Naive B cell (primary cell): ENCODE measurements around the gene SORCS2. TPM values are rescaled to one million over a fixed set of nuclear protein-coding genes. Genes with fewer than 3 reads are reported as not detected.

Experiments
- ATAC-seq, 2 donors: fragments of 150-1000 bp; cut with Tn5 transposase; 2 replicates each; pipeline ENCODE4 v1.10.0; 2021; ENCODE audit warnings: low read depth in 2 of 2, mild to moderate bottlenecking in 2 of 2, moderate library complexity in 2 of 2
- DNase-seq: peaks from one replicate; pipeline ENCODE4 v3.0.0; 2022
- H3K27ac Mint-ChIP-seq, 6 donors: one replicate each; pipeline ENCODE4 v1.8.0; 2020 to 2022; ENCODE audit warnings: mild to moderate bottlenecking in 6 of 6, mixed read lengths in 6 of 6, moderate library complexity in 5 of 6, inconsistent platforms in 2 of 6
- H3K27me3 Mint-ChIP-seq, 3 donors: one replicate each; pipeline ENCODE4 v1.8.0; 2021 to 2022; ENCODE audit warnings: mixed read lengths in 3 of 3, mild to moderate bottlenecking in 1 of 3
- H3K36me3 Mint-ChIP-seq, 2 donors: one replicate each; pipeline ENCODE4 v1.8.0; 2020 to 2022; ENCODE audit warnings: mixed read lengths in 2 of 2, inconsistent platforms in 1 of 2, mild to moderate bottlenecking in 1 of 2
- H3K4me1 Mint-ChIP-seq, 3 donors: one replicate each; pipeline ENCODE4 v1.8.0; 2020 to 2022; ENCODE audit warnings: mixed read lengths in 3 of 3, inconsistent platforms in 1 of 3, mild to moderate bottlenecking in 1 of 3, moderate library complexity in 1 of 3
- H3K4me3 Mint-ChIP-seq, 8 donors: one replicate each; pipeline ENCODE4 v1.8.0; 2020 to 2022; ENCODE audit warnings: mild to moderate bottlenecking in 8 of 8, mixed read lengths in 8 of 8, moderate library complexity in 8 of 8, inconsistent platforms in 2 of 8
- H3K9me3 Mint-ChIP-seq, 7 donors: one replicate each; pipeline ENCODE4 v1.8.0; 2020 to 2022; ENCODE audit warnings: mixed read lengths in 7 of 7, mild to moderate bottlenecking in 5 of 7, inconsistent platforms in 2 of 7, moderate library complexity in 1 of 7
- polyA plus RNA-seq, 6 donors: library from polyadenylated mRNA; unstranded; fragments of 300-500 nt; fragmentation: Illumina TruSeq; gene quantifications; one replicate each; pipeline ENCODE4 v1.2.3, GENCODE V29; 2021; ENCODE audit warnings: low read depth in 6 of 6

SORCS2 gene
- polyA plus RNA-seq, 6 donors from 2014 or later, result not detected

DNA sequence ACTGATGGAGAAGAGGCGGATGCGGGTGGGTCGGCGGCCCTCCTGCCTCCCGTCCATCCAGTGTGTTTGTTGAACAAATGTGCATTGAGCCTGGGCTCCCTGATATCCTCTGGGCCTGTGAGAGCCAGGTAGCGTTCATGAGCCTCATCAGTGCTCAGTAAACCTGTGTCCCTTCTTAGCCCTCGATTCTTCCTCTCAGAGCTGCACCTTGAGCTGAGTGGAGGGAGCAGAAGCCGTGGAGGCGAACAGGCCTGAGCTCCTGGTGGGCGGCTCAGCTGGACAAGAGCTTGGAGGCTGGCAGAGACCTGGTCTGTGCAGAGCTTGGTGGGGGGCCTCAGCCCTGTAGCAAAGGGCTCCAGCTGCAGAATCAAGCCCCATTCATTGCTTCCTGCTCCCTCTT is 112.1 kb downstream of the SORCS2 start:
- peaks cover 0 to 3% (median 0%) of the 10 kb centered on the region in 7 donors for H3K9me3 Mint-ChIP-seq
- no peak for DNase-seq
- H3K4me3 Mint-ChIP-seq, result no peak overlapping the region

DNA sequence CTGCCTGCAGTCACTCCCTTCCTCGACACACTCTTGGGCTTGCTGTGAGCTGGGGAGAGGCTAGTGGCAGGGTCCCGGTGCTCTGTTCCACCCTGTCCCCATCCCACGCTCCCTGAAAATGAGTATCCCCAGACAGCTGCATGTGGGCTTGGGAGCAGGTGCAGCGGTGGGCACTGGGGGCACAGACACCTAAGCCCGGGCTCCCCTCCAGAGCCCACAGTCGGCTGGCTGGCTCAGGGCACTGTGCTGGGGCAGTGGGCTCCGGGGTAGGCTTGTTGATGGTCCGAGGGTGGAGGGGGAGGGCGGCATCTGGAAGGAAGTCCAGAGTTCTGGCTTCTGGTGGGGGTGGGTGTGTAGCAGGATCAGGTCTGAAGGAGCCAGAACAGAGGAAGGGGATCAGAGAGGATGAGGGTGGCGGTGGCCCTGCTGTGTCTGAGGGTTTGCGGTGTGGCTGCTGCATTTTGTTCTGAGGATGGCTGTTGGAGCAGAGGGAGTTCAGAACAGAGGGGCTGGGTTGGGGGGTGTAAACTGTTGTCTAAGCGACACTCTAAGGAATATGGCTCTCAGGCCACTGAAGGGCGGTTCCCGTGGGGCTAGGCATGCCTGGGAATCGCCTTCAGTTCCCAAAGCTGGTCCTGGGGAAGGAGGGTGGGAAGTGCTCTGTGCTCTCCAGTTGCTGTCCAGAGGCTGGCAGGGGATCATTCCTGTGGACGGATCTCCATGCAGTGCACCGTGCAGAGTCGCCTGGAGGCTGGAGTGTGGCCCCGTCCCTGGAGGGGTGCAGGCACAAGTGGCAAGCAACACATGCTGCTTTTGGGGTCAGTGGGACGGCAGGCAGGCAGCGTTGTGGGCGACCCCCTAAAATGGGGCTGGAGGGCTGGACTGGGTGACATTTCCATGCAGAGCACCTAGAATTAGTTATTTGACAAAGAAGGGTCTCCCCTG is 114.0 kb downstream of the SORCS2 start:
- H3K27ac Mint-ChIP-seq, result no peak overlapping the region
- no peak for DNase-seq
- H3K4me3 Mint-ChIP-seq, result no peak overlapping the region
- peaks cover 0 to 3% (median 0%) of the 10 kb centered on the region in 7 donors for H3K9me3 Mint-ChIP-seq
- H3K36me3 Mint-ChIP-seq, result no peaks in the 10 kb centered on the region
- no peak for ATAC-seq
- peaks cover 8 to 25% (median 10%) of the 10 kb centered on the region in 3 donors for H3K27me3 Mint-ChIP-seq
- no peaks in the 10 kb centered on the region for H3K4me1 Mint-ChIP-seq

More for the DNA sequence above, 112.1 kb downstream of the SORCS2 start:
- Mint-ChIP-seq H3K36me3 (no peaks in the 10 kb centered on the region), H3K27me3 (peaks cover 4 to 25% (median 17%) of the 10 kb centered on the region in 3 donors), H3K4me1 (peaks cover 0 to 7% (median 0%) of the 10 kb centered on the region in 3 donors), H3K27ac (no peak overlapping the region)
- no peak for ATAC-seq

DNA sequence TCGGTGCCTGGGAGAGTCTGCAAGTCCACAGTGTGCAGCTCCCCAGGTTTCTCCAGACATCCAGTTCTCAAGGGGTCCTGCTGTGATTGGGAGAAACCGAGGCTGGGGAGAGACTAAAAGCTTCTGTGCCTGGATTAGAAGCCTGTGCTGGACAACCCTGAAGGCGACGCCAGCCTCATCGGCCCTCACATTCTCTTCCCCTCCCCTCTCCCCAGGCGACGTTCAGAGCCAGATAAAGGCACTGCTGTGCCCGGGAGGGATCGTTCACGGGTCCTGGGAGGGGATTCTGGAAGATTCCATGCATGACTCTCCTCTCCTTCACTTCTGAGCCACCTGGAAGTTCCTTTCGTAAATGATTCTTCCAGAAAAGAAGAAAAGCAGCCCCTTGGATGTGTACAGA is 114.6 kb downstream of the SORCS2 start:
- Mint-ChIP-seq H3K4me1 (no peaks in the 10 kb centered on the region), H3K4me3 (no peak overlapping the region), H3K36me3 (no peaks in the 10 kb centered on the region), H3K27ac (no peak overlapping the region), H3K27me3 (peaks cover 6 to 25% (median 8%) of the 10 kb centered on the region in 3 donors), H3K9me3 (peaks cover 0 to 3% (median 0%) of the 10 kb centered on the region in 7 donors)
- ATAC-seq (no peak), DNase-seq (no peak)

DNA sequence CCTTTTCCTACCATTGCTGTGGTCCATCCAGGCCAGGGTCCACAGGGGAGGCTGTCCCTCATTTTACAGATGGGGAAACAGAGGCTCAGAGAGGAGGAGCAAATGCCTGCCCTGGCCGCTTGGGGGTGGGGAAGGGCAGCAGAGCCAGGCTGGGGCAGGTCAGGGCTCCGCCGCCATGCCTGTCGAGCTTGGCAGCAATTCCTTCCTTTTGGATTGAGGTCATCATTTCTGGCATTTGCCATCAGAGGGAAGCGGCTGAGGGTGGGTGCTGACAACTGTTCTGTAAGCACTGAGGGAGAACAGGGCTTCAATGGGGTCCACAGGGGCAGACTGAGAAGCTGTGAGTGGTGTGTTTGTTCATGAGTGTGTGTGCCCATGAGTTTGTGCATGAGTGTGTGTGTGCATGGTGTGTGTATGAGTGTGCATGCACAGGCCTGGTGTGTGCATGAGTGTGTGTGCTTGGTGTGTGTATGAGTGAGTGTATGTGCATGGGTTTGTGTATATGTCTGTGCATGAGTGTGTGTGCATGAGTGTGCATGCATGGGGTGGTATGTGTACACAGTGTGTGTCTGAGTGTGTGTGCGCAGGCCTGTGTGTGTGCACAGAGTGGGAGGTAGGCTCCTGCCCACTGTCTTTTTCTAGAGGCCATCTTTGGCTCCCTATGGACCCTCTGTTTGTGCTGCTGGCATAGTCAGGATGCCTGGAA is 115.2 kb downstream of the SORCS2 start:
- peaks cover under 1 to 25% (median 8%) of the 10 kb centered on the region in 3 donors for H3K27me3 Mint-ChIP-seq
- no peak for ATAC-seq
- no peaks in the 10 kb centered on the region for H3K36me3 Mint-ChIP-seq
- H3K4me1 Mint-ChIP-seq, result no peaks in the 10 kb centered on the region
- H3K9me3 Mint-ChIP-seq, result no peaks in the 10 kb centered on the region
- no peak for DNase-seq
- H3K4me3 Mint-ChIP-seq, result no peak overlapping the region
- H3K27ac Mint-ChIP-seq, result peak overlapping the region in 1 of 6 donors; percentile 86

DNA sequence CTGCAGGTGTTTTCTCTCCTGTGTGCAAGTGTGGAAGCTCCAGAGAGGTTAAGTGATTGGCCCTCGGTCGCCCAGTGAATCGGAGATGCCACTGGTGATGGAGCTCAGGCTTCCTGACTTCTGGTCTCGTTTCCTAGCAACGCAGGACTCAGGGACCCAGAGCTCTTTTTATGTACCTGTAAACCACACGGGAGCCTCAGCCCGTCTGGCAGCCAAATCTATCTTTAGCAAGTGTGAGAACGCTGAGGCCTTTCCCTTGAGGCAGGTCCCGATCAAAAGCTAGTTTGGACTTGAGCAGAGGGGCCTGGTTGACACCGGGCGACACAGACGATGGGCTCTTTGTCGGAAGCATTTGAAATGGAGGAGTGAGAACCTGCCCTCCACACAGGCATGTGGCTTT is 116.8 kb downstream of the SORCS2 start:
- Mint-ChIP-seq H3K9me3 (no peaks in the 10 kb centered on the region), H3K36me3 (no peaks in the 10 kb centered on the region), H3K27ac (no peak overlapping the region), H3K4me3 (no peak overlapping the region), H3K4me1 (no peaks in the 10 kb centered on the region), H3K27me3 (peaks cover 0 to 25% (median 5%) of the 10 kb centered on the region in 3 donors)
- DNase-seq (no peak), ATAC-seq (no peak)

DNA sequence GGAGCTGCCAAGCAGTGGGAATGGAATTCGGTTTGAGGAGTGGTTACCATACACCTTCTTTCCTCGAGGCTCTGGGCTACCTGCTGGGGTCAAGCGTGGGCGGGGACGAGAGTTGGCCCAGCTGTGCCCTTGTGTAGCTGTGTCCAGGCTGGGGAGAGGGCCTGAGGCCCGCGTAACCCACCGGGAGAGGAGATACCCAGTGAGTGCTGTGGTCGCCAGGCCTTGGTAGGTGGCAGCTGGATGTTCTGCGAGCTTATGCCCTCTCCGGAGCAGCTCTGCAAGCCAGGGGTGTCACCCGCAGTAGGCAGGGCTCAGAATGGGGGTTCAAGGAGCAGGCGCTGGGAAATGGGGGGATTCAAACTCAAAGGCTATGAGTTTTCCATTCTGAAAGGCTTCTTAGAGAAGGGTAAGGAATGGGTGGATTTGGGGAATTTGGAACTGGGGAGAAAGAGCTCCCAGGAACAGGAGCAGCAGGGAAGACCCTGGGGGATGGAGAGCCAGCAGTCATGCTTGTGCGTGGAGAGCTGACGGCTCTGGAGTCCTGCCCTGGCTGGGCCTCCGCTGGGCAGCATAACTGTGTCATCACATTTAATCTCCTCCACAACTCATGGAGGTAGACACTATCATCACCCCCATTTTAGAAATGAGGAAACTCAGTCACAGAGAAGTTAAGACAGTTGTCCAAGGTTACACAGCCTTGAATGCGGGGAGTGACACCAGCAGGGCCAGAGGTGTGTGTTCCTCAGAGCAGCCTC is 117.5 kb downstream of the SORCS2 start:
- ATAC-seq (no peak), DNase-seq (no peak)
- Mint-ChIP-seq H3K4me1 (no peaks in the 10 kb centered on the region), H3K27me3 (peaks cover 0 to 25% (median 5%) of the 10 kb centered on the region in 3 donors), H3K27ac (peak overlapping the region in 1 of 6 donors; percentile 65), H3K4me3 (no peak overlapping the region), H3K36me3 (no peaks in the 10 kb centered on the region), H3K9me3 (no peaks in the 10 kb centered on the region)

DNA sequence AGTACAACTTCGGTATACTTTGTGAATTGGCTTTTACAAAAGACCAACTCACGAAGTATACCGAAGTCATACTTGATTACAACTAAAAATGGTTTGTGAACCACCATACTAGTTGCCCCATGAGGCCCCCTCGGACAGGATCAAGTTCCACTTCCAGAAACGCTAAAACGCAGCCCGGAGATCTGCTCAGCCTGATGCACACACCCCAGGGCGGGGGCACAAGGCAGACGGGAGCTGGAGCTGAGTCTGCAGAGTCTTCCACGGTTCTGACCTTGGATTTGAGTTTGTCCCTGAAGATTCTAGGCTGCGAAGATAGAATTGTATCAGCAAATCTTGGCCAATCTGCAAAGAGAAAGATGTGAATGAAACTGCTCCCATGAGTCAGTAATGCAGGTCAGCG is 118.1 kb downstream of the SORCS2 start:
- H3K9me3 Mint-ChIP-seq, result no peaks in the 10 kb centered on the region
- peaks cover 0 to 26% (median 5%) of the 10 kb centered on the region in 3 donors for H3K27me3 Mint-ChIP-seq
- DNase-seq (no peak), ATAC-seq (no peak)
- no peaks in the 10 kb centered on the region for H3K36me3 Mint-ChIP-seq
- H3K27ac Mint-ChIP-seq, result no peak overlapping the region
- H3K4me3 Mint-ChIP-seq, result no peak overlapping the region
- no peaks in the 10 kb centered on the region for H3K4me1 Mint-ChIP-seq

DNA sequence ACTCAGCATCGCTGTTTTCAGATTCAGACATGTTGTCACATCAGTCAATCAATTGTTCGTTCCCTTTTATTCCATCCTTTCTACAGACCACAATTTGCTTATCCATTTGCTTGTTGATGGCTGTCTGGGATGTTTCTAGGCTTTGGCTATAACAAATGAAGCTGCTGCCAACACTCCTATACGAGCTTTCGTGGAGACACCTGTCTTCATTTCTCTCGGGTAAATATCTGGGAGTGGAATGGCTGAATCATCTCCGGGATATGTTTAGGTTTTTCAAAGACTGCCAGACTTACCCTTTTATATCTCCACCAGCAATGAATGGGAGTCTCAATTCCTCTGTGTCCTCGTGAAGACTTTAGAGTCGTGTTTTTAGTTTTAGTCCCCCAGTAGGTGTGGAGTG is 118.9 kb downstream of the SORCS2 start:
- Mint-ChIP-seq H3K4me1 (no peaks in the 10 kb centered on the region), H3K36me3 (no peaks in the 10 kb centered on the region), H3K4me3 (no peak overlapping the region), H3K27ac (peak overlapping the region in 1 of 6 donors; percentile 81), H3K27me3 (peaks cover 7 to 31% (median 9%) of the 10 kb centered on the region in 3 donors), H3K9me3 (peaks cover 0 to 6% (median 0%) of the 10 kb centered on the region in 7 donors)
- ATAC-seq (no peak), DNase-seq (no peak)

DNA sequence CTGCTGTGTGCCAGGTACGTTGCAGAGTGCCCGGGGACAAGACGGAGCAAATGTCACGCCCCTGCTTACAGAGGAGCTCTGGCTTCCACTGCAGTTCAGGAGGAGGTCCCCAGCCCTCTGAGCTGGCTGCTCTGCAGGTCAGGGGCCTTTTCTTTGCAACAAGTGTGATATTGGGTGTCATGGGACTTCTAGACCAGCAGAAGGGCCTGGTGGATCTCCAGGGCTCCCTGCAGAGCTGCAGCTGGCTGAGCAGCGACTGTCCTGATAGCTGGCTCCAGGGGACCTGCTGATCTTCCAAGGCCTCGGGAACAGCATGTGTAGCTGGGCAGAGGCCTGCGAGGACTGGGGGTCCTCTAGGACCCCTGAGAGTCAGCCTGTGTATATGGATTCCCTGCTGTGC is 120.4 kb downstream of the SORCS2 start:
- no peak overlapping the region for H3K4me3 Mint-ChIP-seq
- DNase-seq, result no peak
- no peaks in the 10 kb centered on the region for H3K36me3 Mint-ChIP-seq
- no peak for ATAC-seq
- H3K9me3 Mint-ChIP-seq, result peaks cover 0 to 10% (median 0%) of the 10 kb centered on the region in 7 donors
- peaks cover 7 to 22% (median 9%) of the 10 kb centered on the region in 3 donors for H3K27me3 Mint-ChIP-seq
- H3K27ac Mint-ChIP-seq, result no peak overlapping the region
- no peaks in the 10 kb centered on the region for H3K4me1 Mint-ChIP-seq

DNA sequence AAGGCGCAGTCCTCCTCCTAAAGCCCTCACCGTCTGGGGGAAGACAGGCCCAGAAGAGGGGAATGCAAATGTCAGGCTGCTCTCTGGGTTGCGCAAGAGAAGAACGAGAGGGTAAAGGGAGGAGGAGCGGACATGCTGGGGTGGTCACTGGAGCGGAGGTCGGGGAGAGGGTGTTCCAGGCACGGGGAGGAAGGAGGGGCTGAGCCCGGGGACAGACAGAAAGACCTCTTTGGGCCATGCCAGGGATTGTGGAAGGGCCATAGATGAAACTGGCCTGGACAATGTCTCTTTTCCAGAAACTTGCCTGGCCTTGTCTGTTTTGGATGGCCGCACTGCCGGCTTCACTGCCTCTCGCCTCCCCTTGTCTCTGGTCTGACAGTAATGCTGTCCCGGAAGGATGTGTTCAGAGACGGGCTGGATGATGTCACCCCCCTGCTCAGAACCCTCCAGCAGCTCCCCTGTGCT is 121.0 kb downstream of the SORCS2 start:
- H3K27me3 Mint-ChIP-seq, result peaks cover 7 to 18% (median 9%) of the 10 kb centered on the region in 3 donors
- no peak overlapping the region for H3K4me3 Mint-ChIP-seq
- ATAC-seq, result no peak
- no peaks in the 10 kb centered on the region for H3K36me3 Mint-ChIP-seq
- H3K4me1 Mint-ChIP-seq, result no peaks in the 10 kb centered on the region
- no peak for DNase-seq
- H3K9me3 Mint-ChIP-seq, result peaks cover under 1 to 10% (median 2%) of the 10 kb centered on the region in 7 donors
- H3K27ac Mint-ChIP-seq, result no peak overlapping the region

DNA sequence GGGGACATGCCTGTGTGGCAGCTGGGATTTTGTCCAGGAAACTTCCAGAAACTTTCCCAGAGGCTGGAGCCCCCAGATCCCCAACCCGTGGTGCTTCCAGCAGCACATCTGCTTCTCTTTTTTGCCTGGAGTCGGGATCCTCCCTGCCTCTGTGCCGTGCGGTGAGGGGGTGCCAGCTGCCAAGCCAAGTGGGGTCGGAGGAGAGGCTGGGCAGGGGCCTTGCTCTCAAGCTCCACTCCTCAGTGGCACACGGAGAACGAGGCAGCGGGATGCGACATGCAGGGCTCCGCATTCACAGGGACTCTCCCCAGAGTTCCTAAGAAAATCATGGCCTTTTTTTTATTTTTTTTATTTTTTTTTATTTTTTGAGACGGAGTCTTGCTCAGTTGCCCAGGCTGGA is 121.7 kb downstream of the SORCS2 start:
- Mint-ChIP-seq H3K9me3 (peaks cover 7 to 17% (median 8%) of the 10 kb centered on the region in 7 donors), H3K36me3 (no peaks in the 10 kb centered on the region), H3K27me3 (peaks cover 7 to 12% (median 9%) of the 10 kb centered on the region in 3 donors), H3K4me1 (no peaks in the 10 kb centered on the region), H3K4me3 (no peak overlapping the region), H3K27ac (no peak overlapping the region)
- ATAC-seq, result no peak
- DNase-seq, result no peak

DNA sequence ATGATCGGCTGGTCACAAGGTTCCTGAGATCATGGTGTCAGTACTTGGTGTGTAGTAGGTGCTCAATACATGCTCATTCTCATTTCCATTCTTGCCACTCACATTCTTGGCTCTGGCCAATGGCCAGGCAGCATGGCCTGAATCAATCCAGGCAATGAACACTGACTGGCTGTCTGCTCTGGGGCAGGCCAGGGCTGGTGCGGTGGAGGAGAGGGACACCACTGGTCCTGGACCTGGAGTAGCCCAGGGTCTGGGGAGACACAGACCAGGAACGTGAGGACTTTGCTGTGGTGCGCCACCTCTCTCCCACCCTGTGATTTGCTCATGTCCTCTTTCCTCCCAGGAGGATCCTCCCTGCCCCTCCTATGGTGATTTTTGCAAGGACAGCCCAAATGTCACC is 122.9 kb downstream of the SORCS2 start:
- no peaks in the 10 kb centered on the region for H3K36me3 Mint-ChIP-seq

DNA sequence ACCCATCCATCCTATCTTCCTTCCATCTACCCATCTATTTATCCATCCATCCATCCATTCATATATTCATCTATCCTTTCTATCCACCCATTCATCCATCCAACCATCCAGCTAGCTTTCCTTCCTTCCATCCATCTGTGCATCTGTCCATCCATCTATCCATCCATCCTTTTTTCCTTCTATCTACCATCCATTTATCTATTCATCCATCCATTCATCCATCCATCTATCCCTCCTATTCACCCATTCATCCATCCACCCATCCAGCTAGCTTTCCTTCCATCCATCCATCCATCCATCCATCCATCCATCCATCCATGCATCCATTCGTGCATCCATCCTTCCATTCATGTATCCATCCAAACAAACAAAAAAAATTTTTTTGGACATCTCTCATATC is 123.6 kb downstream of the SORCS2 start:
- Mint-ChIP-seq H3K27me3 (peaks cover 7 to 9% (median 7%) of the 10 kb centered on the region in 3 donors), H3K4me1 (no peaks in the 10 kb centered on the region), H3K36me3 (no peaks in the 10 kb centered on the region), H3K9me3 (peaks cover 13 to 22% (median 20%) of the 10 kb centered on the region in 7 donors), H3K4me3 (no peak overlapping the region), H3K27ac (no peak overlapping the region)
- ATAC-seq (no peak), DNase-seq (no peak)

More for the DNA sequence above, 122.9 kb downstream of the SORCS2 start:
- ATAC-seq (no peak), DNase-seq (no peak)
- Mint-ChIP-seq H3K27me3 (peaks cover 7 to 9% (median 9%) of the 10 kb centered on the region in 3 donors), H3K4me1 (no peaks in the 10 kb centered on the region), H3K27ac (no peak overlapping the region), H3K4me3 (no peak overlapping the region), H3K9me3 (peaks cover 12 to 20% (median 19%) of the 10 kb centered on the region in 7 donors)
